Breast epithelium (tissue), 4 donors: ENCODE results near the gene TPCN2. TPM values are rescaled to one million over a fixed set of nuclear protein-coding genes. Genes with fewer than 3 reads are reported as not detected.

Experiments
- DNase-seq, 2 donors: peaks; one replicate each; pipeline ENCODE4 v3.0.0-alpha.2; 2019; ENCODE audit warnings: low spot score in 2 of 2
- H3K27ac ChIP-seq, 2 donors: fragments of 200-600 bp; sonication (generic) in 1 of 2; one replicate each; pipeline ENCODE4 v1.5.1; 2016 to 2019; ENCODE audit warnings: mild to moderate bottlenecking in 1 of 2
- H3K27me3 ChIP-seq, 2 donors: fragments of 200-600 bp; sonication (generic) in 1 of 2; one replicate each; pipeline versions ENCODE4 v1.5.1 to v1.6.0; 2017 to 2019; ENCODE audit warnings: control low read depth in 1 of 2, mild to moderate bottlenecking in 1 of 2
- H3K36me3 ChIP-seq: fragments of 200-600 bp; one replicate; pipeline ENCODE4 v1.5.1; 2019
- H3K4me1 ChIP-seq, 2 donors: fragments of 200-600 bp; sonication (generic); one replicate each; pipeline ENCODE4 v1.5.1; 2016 to 2019; ENCODE audit warnings: control low read depth in 1 of 2
- H3K4me3 ChIP-seq, 3 donors: fragments of 200-600 bp; sonication (generic); 1 replicate in 2 of 3; 2 replicates in 1 of 3; pipeline ENCODE4 v1.5.1; 2016 to 2019; ENCODE audit warnings: mild to moderate bottlenecking in 3 of 3, moderate library complexity in 2 of 3
- H3K9me3 ChIP-seq, 2 donors: fragments of 200-600 bp; sonication (generic) in 1 of 2; one replicate each; pipeline ENCODE4 v1.5.1; 2016 to 2019; ENCODE audit warnings: control low read depth in 1 of 2
- POLR2A ChIP-seq: fragments of 450-650 bp; IDR thresholded peaks from one replicate; pipeline ENCODE4 v1.6.1; 2016; ENCODE audit warnings: antibody characterized with exemption, mild to moderate bottlenecking, moderate library complexity
- POLR2AphosphoS5 ChIP-seq, 3 donors: sonication (generic); formaldehyde crosslinking; IDR thresholded peaks; one replicate each; pipeline ENCODE4 v1.6.1; 2017; ENCODE audit warnings: antibody characterized with exemption in 3 of 3
- intact Hi-C: fragments of 100-400 bp; cut with DNase I; formaldehyde crosslinking; loops from one replicate; pipeline ENCODE4 v1.15.1; 2023; ENCODE audit warnings: low total_unique reads
- total RNA-seq, 3 donors: library from RNA; depleted of rRNA; stranded (reverse); fragments of >200 nt; gene quantifications; one replicate each; pipeline ENCODE4 v1.1.0, GENCODE V29; 2016
- TF ChIP-seq, protein P1 (sequence below), 3 donors: fragments of 450-650 bp; IDR thresholded peaks; one replicate each; pipeline ENCODE4 v1.5.1; 2016 to 2017; ENCODE audit warnings: antibody characterized with exemption in 3 of 3, mild to moderate bottlenecking in 3 of 3, moderate library complexity in 3 of 3

Gene TPCN2
- total RNA-seq, 3 donors from 2014 or later, result 13.0 to 18.0 (median 13.8) TPM

DNA sequence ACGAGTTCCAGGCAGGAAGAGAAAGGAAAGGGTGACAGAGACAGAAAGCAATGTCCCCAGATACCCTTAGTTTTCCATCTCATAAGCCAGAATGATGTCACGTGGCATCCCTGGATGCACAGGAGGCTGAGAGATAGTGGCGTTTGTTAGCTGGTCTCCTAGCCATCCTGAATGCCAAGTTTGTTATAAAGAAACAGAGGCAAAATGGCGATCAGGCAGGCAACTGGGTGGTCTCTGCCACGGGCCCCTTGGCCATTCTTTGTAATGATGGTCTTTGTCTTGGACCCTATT is 112.3 kb downstream of the TPCN2 start:
- peaks cover 0 to 8% of the 10 kb centered on the region in 2 donors for H3K4me1 ChIP-seq
- no peak overlapping the region for H3K4me3 ChIP-seq
- no peak overlapping the region for H3K27ac ChIP-seq
- no peaks in the 10 kb centered on the region for H3K27me3 ChIP-seq
- H3K9me3 ChIP-seq, result no peaks in the 10 kb centered on the region
- no peak for DNase-seq
- TF ChIP-seq POLR2A, result no peak
- TF ChIP-seq, protein P1, sequence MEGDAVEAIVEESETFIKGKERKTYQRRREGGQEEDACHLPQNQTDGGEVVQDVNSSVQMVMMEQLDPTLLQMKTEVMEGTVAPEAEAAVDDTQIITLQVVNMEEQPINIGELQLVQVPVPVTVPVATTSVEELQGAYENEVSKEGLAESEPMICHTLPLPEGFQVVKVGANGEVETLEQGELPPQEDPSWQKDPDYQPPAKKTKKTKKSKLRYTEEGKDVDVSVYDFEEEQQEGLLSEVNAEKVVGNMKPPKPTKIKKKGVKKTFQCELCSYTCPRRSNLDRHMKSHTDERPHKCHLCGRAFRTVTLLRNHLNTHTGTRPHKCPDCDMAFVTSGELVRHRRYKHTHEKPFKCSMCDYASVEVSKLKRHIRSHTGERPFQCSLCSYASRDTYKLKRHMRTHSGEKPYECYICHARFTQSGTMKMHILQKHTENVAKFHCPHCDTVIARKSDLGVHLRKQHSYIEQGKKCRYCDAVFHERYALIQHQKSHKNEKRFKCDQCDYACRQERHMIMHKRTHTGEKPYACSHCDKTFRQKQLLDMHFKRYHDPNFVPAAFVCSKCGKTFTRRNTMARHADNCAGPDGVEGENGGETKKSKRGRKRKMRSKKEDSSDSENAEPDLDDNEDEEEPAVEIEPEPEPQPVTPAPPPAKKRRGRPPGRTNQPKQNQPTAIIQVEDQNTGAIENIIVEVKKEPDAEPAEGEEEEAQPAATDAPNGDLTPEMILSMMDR (IDR thresholded peaks at IDR 0.05), result no peak
- TF ChIP-seq POLR2AphosphoS5 (IDR thresholded peaks at IDR 0.05), result no peak
- H3K36me3 ChIP-seq, result no peaks in the 10 kb centered on the region
- intact Hi-C loops, result no loop called here

DNA sequence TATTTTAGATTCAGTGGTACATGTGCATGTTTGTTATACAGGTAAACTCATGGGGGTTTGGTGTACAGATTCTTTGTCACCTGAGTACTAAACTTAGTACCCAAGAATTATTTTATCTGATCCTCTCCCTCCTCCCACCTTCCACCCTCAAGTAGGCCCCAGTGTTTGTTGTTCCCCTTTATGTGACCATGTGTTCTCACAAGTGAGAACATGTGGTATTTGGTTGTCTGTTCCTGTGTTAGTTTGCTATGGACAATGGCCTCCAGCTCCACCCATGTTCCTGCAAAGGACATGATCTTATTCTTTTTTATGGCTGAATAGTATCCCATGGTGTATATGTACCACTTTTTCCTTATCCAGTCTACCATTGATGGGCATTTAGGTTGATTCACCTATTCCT is 113.8 kb downstream of the TPCN2 start:
- H3K36me3 ChIP-seq, result no peaks in the 10 kb centered on the region
- intact Hi-C loops, result no loop called here
- TF ChIP-seq, protein P1 (IDR thresholded peaks at IDR 0.05), result no peak
- TF ChIP-seq POLR2AphosphoS5 (IDR thresholded peaks at IDR 0.05) (no peak), POLR2A (no peak)

GRCh38 chr11:69163842-69164241 is 115.1 kb downstream of the TPCN2 start:
- TF ChIP-seq, protein P1 (IDR thresholded peaks at IDR 0.05), result no peak
- no peak for TF ChIP-seq POLR2AphosphoS5 (IDR thresholded peaks at IDR 0.05)
- TF ChIP-seq POLR2A, result no peak
- Histone ChIP-seq H3K27ac (no peak overlapping the region), H3K4me3 (no peak overlapping the region), H3K4me1 (no peaks in the 10 kb centered on the region), H3K36me3 (no peaks in the 10 kb centered on the region), H3K9me3 (no peaks in the 10 kb centered on the region), H3K27me3 (no peaks in the 10 kb centered on the region)
- intact Hi-C loops, result no loop called here
- DNase-seq, result no peak

More for the DNA sequence above, 113.8 kb downstream of the TPCN2 start:
- Histone ChIP-seq H3K27me3 (no peaks in the 10 kb centered on the region), H3K4me1 (peaks cover 0 to 2% of the 10 kb centered on the region in 2 donors), H3K27ac (no peak overlapping the region), H3K9me3 (no peaks in the 10 kb centered on the region), H3K4me3 (no peak overlapping the region)
- DNase-seq, result no peak

- Histone ChIP-seq H3K9me3 (no peaks in the 10 kb centered on the region), H3K4me3 (no peak overlapping the region), H3K27ac (no peak overlapping the region), H3K4me1 (no peaks in the 10 kb centered on the region), H3K36me3 (no peaks in the 10 kb centered on the region), H3K27me3 (no peaks in the 10 kb centered on the region)
- DNase-seq, result no peak
- TF ChIP-seq, protein P1 (IDR thresholded peaks at IDR 0.05), result no peak
- TF ChIP-seq POLR2AphosphoS5 (IDR thresholded peaks at IDR 0.05), result no peak
- intact Hi-C loops, result no loop called here
Observed at GRCh38 chr11:69164824-69165223, 116.1 kb downstream of the TPCN2 start.

GRCh38 chr11:69165775-69166174 is 117.0 kb downstream of the TPCN2 start:
- Histone ChIP-seq H3K27ac (no peak overlapping the region), H3K27me3 (no peaks in the 10 kb centered on the region), H3K4me3 (no peak overlapping the region), H3K36me3 (no peaks in the 10 kb centered on the region), H3K4me1 (no peaks in the 10 kb centered on the region), H3K9me3 (no peaks in the 10 kb centered on the region)
- intact Hi-C loops, result no loop called here
- TF ChIP-seq, protein P1 (IDR thresholded peaks at IDR 0.05), result no peak
- TF ChIP-seq POLR2AphosphoS5 (IDR thresholded peaks at IDR 0.05) (no peak), POLR2A (no peak)
- DNase-seq, result no peak
